Raji (cell line): ENCODE measurements around the gene TMEM178B.

ENCODE experiments used
- POLR2A ChIP-seq: IDR thresholded peaks from 2 replicates; pipeline ENCODE4 v1.6.1; 2011; ENCODE audit warnings: low read depth, low read length, control low read depth; ENCODE audit not compliant: insufficient read depth

The TMEM178B gene

GRCh38 chr7:141225916-141226618, 152.2 kb downstream of the TMEM178B start:
- TF ChIP-seq POLR2A, result no peak

DNA sequence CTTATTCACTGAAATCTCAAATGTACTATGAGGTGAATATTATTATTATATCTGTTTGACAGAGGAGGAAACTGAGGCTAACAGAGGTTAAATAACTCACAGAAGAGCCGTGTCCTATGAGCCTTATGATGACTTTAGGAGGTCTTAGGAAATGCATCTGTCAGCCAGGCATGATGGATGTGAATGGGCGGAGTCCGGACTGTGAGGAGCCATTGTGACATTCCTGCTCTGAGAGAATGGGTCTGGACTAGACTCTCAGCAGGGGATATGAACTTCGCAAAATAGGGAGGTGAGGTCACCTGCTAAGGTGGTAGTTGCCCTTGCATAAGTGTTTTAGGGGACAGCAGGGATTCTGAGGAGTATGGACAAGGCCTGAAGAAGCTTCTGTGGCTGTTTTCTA, 153.6 kb downstream of the TMEM178B start:
- no peak for TF ChIP-seq POLR2A

GRCh38 chr7:141228482-141228881, 154.6 kb downstream of the TMEM178B start:
- TF ChIP-seq POLR2A, result no peak

- TF ChIP-seq POLR2A, result no peak
Measured at GRCh38 chr7:141231018-141231792, 157.3 kb downstream of the TMEM178B start.

- no peak for TF ChIP-seq POLR2A
Measured at GRCh38 chr7:141232286-141233051, 158.6 kb downstream of the TMEM178B start.

DNA sequence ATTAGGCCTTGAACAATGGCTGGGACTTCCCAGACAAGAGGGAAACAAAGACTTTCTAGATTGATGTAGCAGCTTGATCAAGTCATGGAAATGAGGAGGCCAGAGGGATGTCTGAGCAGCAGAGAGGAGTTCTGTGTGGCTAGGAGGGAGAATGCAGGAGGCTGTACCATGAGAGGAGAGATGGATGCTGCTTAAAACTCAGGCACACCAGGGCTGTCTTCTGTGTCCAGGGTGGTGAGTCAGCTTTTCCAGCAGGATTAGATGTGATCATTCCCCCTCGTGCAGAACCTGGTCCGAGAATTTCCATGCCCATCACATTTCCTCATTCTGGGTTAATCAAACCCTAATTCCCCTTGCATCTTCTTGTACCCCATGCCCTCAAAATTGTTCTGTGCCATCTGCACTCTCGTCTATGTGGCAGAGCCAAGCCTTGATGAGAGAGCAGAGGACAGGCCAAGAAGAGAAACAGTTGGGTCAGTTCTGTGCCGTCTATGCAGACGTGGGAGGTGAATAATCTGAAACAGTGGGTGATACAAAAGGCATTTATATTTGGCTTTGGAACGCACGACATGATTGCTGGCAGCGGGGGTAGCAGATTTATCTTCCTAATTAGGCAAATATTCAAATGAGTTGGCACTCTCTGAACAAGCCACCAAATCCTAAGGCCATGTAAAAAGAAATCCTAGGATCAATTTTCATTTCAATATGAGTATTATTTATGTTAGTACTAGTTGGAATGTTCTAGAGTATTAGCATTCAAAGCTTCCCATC, 160.7 kb downstream of the TMEM178B start:
- TF ChIP-seq POLR2A, result no peak

- no peak for TF ChIP-seq POLR2A
Measured at GRCh38 chr7:141235656-141236055, 161.8 kb downstream of the TMEM178B start.

DNA sequence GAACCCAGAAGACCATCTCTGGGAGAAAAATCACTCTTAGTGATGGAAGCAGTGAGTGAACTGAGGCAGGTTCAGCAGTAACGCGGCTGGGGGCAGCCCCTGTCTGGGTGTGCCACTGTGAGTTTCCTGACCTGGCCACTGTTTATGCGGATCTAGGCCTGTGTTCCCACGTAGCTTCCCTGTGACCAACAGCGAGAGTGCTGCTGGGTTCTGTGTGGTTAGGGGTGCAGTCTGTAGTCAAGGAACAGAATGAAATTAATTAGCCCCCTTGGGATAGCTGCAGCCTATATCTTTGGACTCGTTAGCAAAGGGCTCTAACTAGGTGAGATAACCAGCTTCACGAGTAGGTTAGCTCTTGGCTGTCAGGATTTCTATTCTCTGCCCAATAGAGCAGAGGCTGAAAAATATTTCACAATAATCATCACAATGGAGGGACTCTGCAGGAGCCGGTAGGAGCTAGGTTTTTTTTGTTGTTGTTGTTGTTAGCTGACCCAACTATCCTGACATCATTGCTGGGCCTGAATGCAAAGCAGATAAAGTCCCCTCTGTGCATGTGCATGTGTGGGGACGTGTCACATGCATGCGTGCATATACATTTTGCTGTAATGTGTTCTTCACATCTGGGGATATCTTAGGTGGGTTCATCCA, 164.9 kb downstream of the TMEM178B start:
- TF ChIP-seq POLR2A, result no peak

DNA sequence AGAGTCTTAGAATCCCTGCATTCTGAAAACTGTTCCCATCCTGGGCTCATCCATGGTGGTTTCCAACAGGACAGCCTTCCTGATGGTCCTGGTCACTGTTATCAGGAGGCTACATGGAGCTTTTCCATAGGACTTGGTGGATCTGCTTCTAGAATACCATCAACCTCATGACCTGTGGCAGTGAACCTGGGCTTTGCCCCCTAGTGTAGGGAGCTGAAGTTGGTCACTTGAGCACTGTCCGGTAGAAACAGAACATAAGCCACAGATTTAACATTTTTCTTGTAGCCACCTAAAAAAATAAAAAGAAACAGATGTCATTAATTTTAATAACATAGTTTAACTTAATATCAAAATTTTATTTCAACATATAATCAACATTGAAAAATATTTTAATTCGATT, 165.8 kb downstream of the TMEM178B start:
- no peak for TF ChIP-seq POLR2A

- no peak for TF ChIP-seq POLR2A
Measured at GRCh38 chr7:141242568-141242967, 168.7 kb downstream of the TMEM178B start.

DNA sequence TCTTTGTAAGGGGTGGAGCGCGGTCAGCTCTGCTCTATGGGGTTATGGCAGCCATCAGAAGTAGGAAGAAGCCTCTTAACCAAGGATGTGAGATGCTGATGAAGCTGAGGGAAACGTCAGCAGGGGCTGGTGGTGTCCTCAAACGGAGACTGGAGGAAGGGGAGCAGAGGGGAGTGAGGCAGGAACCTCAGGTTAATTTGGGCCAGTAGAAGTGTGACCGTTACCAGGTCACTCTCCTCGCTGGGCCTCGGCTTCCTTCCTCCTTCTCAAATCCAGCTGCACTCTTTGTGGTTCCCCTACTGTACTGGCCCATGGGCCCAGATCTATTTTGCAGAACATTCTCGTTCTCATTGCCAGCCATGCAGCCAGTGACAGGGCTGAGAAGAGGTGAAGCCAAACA, 169.5 kb downstream of the TMEM178B start:
- TF ChIP-seq POLR2A, result no peak

GRCh38 chr7:141244435-141244834, 170.6 kb downstream of the TMEM178B start:
- no peak for TF ChIP-seq POLR2A

GRCh38 chr7:141246426-141246825, 172.6 kb downstream of the TMEM178B start:
- TF ChIP-seq POLR2A, result no peak

DNA sequence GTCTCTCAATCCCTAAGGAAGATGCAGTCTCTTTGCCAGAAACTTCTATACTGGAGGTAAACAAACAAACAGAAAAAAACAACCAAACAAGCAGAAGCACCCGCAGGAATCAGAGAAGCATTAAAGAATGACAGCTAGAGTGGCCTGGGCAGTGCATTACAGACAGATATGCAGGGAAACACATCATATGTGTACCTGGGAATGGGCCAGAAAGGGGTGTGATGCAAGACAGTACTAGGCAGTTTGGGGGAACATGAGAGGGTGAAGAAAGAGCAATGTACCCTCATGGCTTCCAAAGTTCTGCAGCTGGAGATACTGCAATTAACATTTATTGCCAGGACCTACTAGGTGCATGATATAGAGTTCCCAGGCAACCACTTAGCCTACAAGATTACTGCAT, 177.3 kb downstream of the TMEM178B start:
- TF ChIP-seq POLR2A, result no peak
